SU-DHL-6 (cell line): Measurements from ENCODE around the gene TENT5A.

ENCODE experiments used
- CTCF ChIP-seq: fragments of 200-600 bp; sonication (generic); IDR thresholded peaks from one replicate; pipeline ENCODE4 v1.5.1; 2017; ENCODE audit warnings: antibody characterized with exemption, mild to moderate bottlenecking, low read length, moderate library complexity; ENCODE audit not compliant: insufficient read depth, poor library complexity, severe bottlenecking
- EZH2phosphoT487 ChIP-seq: fragments of 200-600 bp; sonication (generic), shearing (Covaris generic); conservative IDR thresholded peaks from 2 replicates; pipeline ENCODE4 v1.6.1; 2018; ENCODE audit warnings: mild to moderate bottlenecking, antibody characterized with exemption, low read length, moderate library complexity, mixed read lengths

- TF ChIP-seq CTCF: no peak
- no peak for TF ChIP-seq EZH2phosphoT487
Measured at GRCh38 chr6:81764531-81764930, 12.1 kb upstream of the TENT5A start.
